Loucy (cell line): ENCODE measurements around the gene SDHAF2.

Experiments used
- EZH2phosphoT487 ChIP-seq: fragments of 200-600 bp; IDR thresholded peaks from 2 replicates; pipeline ENCODE4 v1.6.1; 2018; ENCODE audit warnings: antibody characterized with exemption, mild to moderate bottlenecking, moderate library complexity, borderline replicate concordance
- TF ChIP-seq, protein P1 (sequence below): fragments of 200-600 bp; sonication (generic); conservative IDR thresholded peaks from 2 replicates; pipeline ENCODE4 v1.5.1; 2014; ENCODE audit warnings: mild to moderate bottlenecking, antibody characterized with exemption, low read length

DNA sequence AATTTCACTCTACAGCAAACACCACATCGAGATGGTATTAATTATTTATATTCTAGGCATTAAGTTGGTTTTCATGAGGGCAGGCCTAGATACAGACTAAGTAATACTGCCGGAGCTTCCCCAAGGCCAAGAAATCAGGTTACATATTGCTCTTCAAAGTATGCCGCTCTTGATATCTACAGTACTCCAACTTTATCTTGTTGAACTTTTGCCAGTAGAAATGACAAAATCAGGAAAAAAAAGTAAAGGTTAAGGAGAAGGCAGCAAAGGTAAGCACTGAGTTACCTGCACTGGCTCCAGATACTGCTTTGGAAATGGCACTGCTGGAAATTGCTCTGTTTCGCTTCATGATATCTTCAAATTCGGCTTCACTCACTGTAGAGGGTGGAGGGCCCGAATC lies 14.5 kb upstream of the SDHAF2 start:
- TF ChIP-seq, protein P1, sequence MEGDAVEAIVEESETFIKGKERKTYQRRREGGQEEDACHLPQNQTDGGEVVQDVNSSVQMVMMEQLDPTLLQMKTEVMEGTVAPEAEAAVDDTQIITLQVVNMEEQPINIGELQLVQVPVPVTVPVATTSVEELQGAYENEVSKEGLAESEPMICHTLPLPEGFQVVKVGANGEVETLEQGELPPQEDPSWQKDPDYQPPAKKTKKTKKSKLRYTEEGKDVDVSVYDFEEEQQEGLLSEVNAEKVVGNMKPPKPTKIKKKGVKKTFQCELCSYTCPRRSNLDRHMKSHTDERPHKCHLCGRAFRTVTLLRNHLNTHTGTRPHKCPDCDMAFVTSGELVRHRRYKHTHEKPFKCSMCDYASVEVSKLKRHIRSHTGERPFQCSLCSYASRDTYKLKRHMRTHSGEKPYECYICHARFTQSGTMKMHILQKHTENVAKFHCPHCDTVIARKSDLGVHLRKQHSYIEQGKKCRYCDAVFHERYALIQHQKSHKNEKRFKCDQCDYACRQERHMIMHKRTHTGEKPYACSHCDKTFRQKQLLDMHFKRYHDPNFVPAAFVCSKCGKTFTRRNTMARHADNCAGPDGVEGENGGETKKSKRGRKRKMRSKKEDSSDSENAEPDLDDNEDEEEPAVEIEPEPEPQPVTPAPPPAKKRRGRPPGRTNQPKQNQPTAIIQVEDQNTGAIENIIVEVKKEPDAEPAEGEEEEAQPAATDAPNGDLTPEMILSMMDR = no peak
- TF ChIP-seq EZH2phosphoT487 = no peak
